Measurements from ENCODE around the gene ATP10A.

ATP10A gene

GRCh38 chr15:25863111-25863967 lies at the start of gene ATP10A:
Gene ATP10A, minus strand, starts transcription at chr15:25863327. Its CDS starts 231 bp downstream, at chr15:25863096.
- peak; percentile 83 for DNase-seq

GRCh38 chr15:25912035-25912434 lies 48.9 kb upstream of the ATP10A start:
- DNase-seq, result no peak

- no peak for DNase-seq
These were observed 47.7 kb upstream of the ATP10A start for GRCh38 chr15:25910832-25911231.

GRCh38 chr15:25909806-25910205 lies 46.7 kb upstream of the ATP10A start:
- no peak for DNase-seq

GRCh38 chr15:25909325-25909724 lies 46.2 kb upstream of the ATP10A start:
- no peak for DNase-seq

- DNase-seq, result peak; percentile 94
These were observed 42.0 kb upstream of the ATP10A start for GRCh38 chr15:25905140-25905539.

- DNase-seq, result peak; percentile 21
These were observed 40.0 kb upstream of the ATP10A start for GRCh38 chr15:25903024-25903581.

- DNase-seq, result peak; percentile 37
These were observed 38.9 kb upstream of the ATP10A start for GRCh38 chr15:25901811-25902605.

- DNase-seq, result peak; percentile 60
These were observed 37.8 kb upstream of the ATP10A start for GRCh38 chr15:25900901-25901300.

- no peak for DNase-seq
These were observed 37.3 kb upstream of the ATP10A start for GRCh38 chr15:25900431-25900830.

GRCh38 chr15:25899870-25900269 lies 36.7 kb upstream of the ATP10A start:
- no peak for DNase-seq

GRCh38 chr15:25897658-25898057 lies 34.5 kb upstream of the ATP10A start:
- no peak for DNase-seq

- no peak for DNase-seq
These were observed 31.3 kb upstream of the ATP10A start for GRCh38 chr15:25894371-25894902.

- no peak for DNase-seq
These were observed 30.5 kb upstream of the ATP10A start for GRCh38 chr15:25893596-25893995.

- no peak for DNase-seq
These were observed 29.0 kb upstream of the ATP10A start for GRCh38 chr15:25892126-25892525.

GRCh38 chr15:25891081-25891480 lies 28.0 kb upstream of the ATP10A start:
- DNase-seq, result peak; percentile 56

GRCh38 chr15:25890529-25890928 lies 27.4 kb upstream of the ATP10A start:
- DNase-seq, result peak; percentile 34

- DNase-seq, result no peak
These were observed 24.7 kb upstream of the ATP10A start for GRCh38 chr15:25887870-25888269.

GRCh38 chr15:25886498-25887140 lies 23.5 kb upstream of the ATP10A start:
- DNase-seq, result peak; percentile 91

GRCh38 chr15:25884370-25884769 lies 21.2 kb upstream of the ATP10A start:
- no peak for DNase-seq

GRCh38 chr15:25883463-25884259 lies 20.5 kb upstream of the ATP10A start:
- no peak for DNase-seq

GRCh38 chr15:25882466-25882865 lies 19.3 kb upstream of the ATP10A start:
- no peak for DNase-seq

All from inflammatory macrophage treated with lipopolysaccharide for 4 hours (primary cell).